T1000 (cell line): Measurements from ENCODE around the gene NR6A1.
"Not testable (repeated sequence)": the region's sequence is repeated elsewhere in the genome, so short reads cannot be mapped to it uniquely, and the experiment has no call there.

Experiments used
- DNase-seq: peaks from one replicate; lab custom pipeline; 2025; ENCODE audit warnings: mixed read lengths; lab: John Stamatoyannopoulos, UW

The NR6A1 gene

DNA sequence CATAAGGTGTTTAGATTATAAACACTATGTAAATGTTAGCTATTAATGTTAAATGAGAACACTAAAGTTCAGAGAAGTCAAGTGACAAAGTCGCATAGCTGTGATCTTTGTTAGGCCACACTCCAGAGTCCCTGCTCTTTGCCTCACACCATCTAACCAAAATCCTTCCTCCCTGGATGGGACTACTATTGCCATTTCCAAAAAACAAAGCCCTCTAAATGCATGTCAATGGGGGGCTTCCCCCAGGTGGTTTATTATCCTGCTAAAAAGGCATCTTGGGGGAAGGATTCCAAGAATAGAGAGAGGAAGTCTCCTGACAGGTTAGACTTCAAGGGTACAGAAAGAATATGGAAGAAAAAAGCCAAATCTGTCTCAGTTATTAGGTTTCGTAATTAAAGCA is 10.4 kb downstream of the NR6A1 start:
- no peak for DNase-seq

DNA sequence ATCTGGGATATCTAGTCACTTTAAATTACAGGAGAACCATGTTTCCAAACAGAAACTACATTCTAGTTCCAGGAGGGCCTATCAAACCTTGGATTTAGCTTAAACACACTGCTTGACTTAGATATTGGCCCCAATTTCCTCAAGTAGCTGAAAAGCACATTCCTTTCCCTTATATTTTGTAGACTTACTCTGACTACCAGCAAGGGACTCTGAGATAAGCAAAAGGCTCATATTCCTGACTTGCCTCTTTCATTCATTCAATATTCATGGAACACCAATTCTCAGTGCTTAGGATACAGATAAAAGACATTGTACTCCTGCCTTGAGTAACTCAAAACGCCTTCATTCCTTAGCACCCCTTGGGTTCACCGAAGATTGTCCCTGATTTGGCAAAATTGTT is 11.8 kb downstream of the NR6A1 start:
- no peak for DNase-seq

DNA sequence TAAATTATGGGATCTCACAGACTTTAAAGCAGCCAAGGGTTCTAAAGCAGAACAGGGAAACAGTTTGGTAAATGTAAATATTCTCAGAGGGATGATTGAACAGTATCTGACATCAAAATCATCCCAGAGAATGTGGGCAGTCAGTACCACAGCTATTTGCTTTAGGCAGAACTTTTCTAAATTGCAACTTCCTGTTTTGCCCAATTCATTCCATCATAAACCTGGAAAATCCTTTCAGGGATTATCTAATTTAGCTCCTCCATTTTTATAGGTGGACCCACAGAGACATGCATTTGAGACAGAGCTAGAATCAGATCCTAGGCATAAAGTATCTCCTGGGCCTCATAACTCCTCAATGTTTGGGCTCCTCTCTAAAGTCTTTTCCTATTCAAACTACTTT is 12.4 kb downstream of the NR6A1 start:
- DNase-seq: no peak

DNA sequence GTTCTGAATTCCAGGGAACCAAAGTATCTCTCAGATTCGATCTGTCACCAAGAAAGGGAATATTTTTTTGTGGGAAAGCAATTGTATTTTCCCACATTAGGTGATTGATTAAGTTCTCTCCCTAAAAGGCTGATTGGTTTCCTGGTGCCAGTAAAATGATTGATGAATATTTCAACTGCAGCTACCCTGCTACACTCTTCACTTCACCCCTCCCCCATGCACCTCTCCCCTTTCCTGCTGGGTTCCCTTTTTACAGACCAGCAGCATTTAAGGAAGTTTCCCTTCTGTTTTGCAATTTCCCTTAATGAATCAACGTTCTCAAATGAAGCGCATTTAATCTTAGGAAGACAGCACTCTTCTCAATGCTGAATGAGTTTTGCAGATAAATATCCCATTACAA is 13.1 kb downstream of the NR6A1 start:
- DNase-seq: no peak

DNA sequence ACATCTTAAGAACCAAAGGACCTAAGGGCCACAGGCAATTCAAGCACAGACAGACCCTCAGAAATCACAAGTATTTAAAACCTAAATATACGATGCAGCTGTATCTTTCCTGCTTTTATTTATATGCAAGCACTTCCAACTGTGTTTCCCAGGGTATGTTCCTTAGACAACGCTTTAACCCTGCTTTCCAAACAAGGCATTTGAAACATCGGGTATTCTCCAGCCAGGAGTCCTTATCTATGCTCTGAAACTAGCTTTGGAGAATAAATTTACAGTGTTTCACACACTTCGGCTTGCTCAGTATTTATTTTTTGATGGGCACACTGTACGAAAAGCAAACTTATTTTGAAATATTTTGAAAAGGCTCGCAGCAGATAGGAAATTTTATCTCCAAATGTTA is 13.5 kb downstream of the NR6A1 start:
- no peak for DNase-seq

DNA sequence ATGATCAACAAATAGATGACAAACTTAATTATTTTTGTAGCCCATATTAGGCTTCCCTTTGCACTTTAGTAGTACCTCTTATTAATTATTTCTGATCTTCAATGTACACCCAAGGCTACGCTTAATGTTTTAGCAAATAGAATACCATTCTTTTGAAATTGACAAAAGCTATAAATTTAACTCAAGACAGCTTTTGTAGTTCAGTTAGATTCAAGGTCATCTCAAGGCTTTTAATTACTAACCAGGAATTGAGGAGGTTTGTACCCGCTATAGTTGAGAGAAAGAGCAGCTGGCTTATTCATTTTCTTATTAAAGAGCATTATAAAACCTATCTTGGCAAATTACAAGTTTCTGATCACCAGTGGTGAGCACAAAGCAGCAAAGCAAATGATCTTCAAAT is 15.1 kb downstream of the NR6A1 start:
- no peak for DNase-seq

DNA sequence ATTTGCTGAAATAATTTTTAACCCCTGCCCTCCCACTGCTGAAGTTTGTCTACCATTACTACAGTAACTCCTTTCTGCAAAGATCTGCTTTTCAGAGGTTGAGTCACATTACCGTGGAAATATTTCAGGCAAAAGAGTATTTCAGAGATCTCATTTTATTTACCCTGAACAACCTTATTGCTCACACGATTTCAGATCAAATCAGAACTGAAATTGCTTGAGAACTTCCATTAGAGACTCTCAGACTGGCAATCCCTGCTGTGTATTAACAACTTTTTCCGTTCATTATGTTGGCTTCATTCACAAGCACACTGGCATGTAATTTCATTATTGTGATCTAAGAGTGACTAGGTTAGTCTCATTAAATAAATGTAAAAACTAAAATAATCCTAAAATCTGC is 16.1 kb downstream of the NR6A1 start:
- DNase-seq: no peak

DNA sequence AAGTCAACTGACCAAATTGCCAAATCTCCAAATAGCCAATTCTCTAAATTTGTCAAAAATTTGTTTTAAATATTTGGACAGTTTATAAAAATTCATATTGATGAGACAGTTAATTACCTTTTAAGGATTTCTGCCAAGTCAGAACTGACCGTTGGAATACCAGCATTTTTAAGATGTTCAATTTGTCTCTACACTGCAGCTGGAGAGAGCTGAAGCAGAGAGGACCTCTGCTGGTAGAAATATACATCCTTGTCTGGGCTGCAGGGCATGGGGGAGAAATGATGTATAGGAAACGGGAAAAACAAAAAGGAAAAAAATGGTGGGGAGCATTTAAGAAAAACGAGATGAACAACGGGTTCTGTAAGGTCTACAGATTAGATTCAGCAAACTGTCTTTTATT is 16.8 kb downstream of the NR6A1 start:
- DNase-seq: no peak

DNA sequence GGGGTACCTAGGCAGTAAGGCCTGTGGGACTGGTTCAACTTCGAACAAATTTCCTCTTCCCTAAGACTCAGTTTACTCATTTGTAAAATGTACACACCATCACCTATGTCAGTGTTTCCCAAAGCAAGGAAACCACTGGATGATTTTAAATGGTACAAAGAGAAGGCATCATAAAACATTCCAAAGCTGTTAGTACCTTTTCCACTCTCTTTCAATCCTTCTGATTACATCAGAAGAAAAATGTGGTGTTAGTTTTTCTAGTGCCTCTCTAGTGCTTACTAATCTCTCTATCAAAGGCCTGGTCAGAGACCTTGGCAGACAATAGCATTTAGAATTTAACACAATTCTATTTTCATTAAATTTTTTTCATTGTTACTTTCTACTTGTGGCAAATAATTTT is 18.1 kb downstream of the NR6A1 start:
- DNase-seq: no peak

DNA sequence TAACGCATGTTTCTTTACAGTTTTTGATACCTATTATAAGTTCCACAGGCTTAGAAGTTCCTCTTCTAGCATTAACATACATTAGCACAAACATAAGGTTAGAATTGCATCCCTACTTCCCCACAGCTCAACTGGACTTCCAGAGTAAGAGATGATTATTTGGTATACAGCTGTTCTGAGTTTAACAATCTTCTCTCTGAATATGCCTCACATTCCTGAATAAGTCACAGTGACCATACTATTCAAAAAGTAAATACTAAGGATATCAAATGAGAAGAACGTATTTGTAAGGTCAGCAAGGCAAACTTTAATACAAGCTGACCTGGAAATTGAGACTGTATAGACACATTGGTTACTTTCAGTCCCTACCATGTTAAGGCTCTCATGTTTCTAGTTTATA is 21.3 kb downstream of the NR6A1 start:
- no peak for DNase-seq

DNA sequence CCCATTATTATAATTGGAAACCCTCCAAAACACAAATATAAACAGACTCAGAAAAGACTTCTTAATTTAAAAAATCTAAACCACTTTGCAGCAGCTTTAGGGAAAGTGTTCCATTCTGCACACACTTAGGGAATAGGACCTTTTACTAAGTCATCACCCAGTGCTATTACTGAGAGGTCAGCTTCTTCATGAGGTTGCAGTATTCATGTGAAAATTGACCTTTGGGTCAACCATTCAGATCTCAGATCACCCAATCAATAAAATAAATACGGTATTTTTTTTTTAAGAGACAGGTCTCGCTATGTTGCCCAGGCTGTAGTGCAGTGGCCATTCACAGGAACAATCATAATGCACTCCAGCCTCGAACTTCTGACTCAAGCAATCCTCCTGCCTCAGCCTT is 21.8 kb downstream of the NR6A1 start:
- no peak for DNase-seq

DNA sequence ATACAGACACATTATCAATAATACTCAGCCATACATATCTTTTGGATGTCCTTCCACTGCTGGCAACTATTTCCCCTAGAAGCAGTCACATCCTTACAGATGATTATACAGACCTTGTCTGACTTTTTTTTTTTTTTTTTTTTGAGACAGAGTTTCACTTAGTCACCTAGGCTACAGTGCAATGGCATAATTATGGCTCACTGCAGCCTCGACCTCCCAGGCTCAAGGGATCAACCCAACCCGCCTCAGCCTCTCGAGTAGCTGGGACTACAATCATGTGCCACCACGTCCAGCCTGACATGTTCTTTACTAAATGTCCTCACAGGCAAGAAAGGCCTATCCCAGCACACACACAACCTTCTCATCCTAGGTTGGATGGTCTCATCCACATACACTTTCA is 24.0 kb downstream of the NR6A1 start:
- DNase-seq: no peak

DNA sequence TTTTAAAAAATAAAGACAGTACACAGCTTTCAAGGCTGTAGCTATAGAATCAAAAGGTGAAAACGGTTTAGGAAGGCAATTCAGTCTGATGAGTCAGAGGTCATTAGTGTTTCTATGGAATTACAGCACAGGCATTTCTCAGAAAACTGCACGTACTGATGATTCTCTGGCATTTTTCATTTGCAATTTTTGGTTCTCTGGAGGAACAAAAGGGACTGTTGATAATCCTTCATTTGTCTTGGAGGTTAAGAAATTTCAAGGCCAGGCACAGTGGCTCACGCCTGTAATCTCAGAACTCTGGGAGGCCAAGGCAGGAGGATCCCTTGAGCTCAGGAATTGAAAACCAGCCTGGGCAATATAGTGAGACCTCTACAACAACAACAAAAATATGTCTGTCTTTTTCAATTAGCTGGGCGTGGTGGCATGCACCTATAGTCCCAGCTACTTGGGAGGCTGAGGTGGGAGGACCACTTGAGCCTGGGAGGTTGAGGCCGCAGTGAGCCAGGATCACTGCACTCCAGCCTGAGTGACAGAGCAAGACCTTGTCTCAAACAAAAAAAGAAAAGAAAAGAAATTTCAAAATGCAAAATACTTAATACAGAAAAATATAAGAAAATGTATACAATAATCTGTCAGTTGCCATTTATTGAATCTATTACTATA is 27.3 kb downstream of the NR6A1 start:
- no peak for DNase-seq

DNA sequence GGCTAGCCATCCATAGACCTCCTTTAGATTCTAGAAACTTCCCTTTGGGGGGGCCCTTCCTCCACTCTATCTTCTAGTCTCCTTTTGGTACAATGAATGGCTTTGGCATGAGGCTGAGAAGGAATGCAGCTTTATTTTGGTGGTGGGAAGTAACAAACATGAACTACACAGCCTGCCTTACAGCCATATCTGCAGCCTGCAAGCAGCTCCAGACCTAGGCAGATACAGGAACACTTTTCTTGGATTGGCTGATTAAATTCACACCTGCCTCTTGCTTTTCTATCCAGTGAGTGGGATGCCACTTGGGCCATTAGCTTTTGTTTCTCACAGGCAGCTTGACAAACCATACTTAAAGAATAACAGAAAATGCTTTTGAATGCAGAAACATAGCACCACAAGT is 28.2 kb downstream of the NR6A1 start:
- DNase-seq: no peak

DNA sequence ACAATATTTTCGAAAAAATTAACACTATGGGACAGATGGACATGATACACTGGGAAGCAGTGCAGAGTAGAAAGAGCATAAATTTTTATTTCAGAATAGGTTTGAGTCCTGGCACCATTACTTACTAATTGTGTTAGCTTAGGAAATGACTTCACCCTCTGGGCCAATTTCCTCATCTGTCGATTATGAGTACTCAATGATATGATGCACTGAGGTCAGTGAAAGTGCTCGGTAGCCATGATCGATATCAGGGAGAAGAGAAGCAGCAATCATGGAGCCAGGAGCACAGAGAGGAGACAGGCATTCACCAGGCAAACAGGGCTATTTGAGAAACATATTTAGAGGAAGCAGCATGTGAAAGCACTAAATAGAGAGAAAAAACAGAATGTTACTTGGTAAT is 29.4 kb downstream of the NR6A1 start:
- no peak for DNase-seq

DNA sequence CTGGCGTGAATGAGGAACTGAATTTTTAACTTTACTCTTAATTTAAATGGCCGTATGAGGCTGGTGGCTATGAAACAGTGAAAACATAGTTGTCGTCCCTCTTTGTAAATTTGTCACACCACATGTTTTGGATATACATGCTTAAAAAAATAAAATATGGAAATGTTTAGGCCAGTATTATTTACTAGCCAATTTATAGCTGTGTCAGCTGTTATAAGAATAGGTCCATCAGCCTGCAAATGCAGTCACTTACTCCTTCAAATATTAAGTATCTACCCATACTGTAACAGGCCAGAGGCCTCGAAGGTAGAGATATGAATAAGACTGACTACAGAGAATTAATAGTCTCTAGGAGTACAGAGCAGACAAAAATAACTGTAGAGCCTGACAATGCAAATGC is 30.0 kb downstream of the NR6A1 start:
- DNase-seq: no peak

DNA sequence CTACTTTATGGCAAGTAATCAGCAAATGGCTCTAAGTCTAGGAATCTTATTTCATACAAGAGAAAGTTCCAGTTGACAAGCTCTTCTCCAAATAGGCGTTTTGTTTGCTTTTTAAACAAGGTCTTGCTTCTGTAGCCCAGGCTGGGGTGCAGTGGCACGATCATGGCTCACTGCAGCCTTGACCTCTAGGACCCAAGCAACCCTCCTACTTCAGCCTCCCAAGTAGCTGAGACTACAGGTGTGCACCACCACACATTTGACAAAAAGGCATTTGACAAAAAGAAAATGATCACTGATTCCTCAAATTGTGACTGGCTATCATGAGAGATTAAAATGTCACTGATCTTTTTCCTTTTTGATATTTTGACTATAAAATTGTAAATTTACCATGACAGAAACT is 31.8 kb downstream of the NR6A1 start:
- no peak for DNase-seq

DNA sequence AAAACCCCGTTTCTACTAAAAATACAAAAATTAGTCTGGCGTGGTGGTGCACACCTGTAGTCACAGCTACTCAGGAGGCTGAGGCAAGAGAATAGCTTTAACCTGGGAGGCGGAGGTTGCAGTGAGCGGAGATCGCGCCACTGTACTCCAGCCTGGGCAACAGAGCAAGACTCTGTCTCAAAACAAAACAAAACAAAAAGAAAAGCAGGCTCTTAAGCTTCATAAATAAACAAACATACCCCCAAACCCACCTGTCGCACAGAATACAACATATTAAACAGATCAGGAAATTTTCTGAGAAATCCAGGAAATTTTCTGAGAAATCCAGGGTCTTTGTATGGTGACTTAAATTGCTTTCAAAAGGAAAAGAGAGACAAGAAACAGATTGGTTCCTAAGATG is 33.0 kb downstream of the NR6A1 start:
- DNase-seq: not testable (repeated sequence)

DNA sequence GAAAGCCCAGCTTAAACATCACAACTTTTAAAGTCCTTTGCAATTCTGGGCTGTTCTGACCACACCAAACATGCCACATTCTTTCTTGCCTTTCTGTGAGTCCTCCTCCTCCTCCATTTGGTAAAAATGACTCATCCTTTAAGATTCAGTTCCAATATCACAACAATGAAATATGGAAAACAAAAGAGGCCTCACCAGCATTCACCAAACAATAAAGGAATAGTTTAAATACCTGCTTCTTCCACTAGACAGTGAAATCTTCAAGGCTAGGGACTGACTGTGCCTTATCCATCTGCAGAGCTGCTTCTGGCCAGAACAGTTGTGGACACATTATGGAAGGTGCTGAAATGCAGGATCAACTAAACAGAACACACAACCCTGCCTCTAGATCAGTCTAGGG is 36.0 kb downstream of the NR6A1 start:
- DNase-seq: no peak

DNA sequence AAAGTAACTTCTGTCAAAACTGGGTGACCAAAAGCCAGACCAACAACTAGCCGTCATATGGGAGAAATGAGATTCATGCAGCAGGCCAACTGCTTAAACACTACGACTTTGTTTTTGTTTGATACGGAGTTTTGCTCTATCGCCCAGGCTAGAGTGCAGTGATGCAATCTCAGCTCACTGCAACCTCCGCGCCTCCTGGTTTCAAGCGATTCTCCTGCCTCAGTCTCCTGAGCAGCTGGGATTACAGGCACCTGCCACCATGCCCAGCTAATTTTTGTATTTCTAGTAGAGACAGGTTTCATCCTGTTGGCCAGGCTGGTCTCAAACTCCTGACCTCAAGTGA is 36.4 kb downstream of the NR6A1 start:
- DNase-seq: not testable (repeated sequence)

DNA sequence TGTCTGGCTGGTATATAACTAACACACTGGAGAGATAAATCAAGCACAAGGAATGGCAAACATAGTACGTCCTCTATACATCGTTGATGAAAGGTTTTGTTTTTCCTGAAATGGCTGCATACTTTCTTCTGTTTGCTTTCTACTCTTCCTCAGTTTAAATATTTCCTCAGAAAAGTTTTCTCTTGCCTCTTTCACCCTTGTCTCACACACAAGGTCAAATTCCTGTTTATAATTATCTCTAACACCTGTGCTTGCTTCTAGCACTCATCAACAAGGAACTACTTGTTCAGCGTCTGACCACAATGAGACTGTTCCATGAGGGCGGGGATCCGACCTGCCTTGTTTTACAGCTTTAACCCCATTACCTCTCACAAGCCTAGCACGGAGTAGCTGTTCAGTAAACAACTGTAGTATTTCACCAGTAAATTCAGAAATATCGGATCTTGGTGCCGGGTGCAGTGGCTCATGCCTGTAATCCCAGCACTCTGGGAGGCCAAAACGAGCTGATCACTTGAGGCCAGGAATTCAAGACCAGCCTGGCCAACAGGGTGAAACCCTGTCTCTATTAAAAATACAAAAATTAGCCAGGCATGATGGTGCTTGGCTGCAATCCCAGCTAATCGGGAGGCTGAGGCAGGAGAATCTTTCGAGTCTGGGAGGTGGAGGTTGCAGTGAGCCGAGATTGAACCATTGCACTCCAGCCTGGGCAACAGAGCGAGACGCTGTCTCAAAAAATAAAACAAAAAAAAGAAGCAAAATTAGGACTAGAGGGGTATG is 37.0 kb downstream of the NR6A1 start:
- no peak for DNase-seq

DNA sequence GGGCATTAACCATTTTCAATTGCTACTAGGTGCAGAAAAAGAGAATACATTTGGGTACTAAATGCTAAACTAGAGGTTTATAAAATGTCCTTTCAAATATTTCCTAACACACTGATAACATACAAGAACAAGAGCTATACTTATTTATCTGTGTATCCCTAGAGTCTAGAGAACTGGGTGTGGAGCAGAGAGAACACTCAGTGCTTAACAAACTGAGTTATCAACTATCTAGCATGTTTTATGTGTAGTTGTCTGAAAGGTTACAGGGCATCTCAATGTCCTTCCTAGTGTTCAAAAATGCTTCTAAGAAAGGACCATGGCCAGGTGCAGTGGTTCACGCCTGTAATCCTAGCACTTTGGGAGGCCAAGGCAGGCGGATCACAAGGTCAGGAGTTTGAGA is 40.3 kb downstream of the NR6A1 start:
- DNase-seq: no peak

DNA sequence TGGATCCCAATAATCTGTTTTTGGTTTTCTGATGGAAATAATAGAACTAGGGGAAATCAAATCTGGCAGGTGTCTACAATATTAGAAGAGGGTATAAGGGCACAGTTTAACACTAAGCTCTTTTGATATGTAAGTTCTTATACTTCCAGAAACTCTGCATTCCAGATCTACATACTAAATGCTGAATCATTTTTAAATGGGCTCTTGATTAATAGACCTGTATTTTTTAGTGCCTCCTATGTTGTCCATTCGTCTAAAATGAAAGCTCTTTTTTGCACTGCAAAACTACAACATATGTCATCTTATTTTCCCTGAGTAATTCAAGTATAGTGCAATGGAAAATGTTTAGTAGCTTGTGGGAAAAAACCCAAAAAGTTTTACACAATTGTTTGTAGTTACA is 44.2 kb downstream of the NR6A1 start:
- DNase-seq: no peak

DNA sequence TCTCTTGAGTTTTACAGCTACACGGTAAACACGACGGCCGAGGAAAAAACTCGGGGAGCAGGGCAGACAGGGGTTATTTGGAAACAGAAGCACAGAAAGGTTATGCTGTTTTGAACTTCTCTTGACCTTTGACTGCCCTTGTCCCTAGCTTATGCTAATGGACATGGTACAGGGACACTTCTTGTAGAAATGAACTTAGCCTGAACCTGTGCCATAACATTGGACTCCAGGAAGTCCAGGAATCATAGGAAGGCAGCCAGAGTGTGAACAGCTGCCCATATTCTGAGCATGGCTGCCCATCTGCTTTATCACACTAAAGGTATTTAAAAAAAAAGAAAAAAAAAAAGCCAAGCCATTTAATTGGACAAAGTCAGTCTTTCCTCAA is 46.1 kb downstream of the NR6A1 start:
- no peak for DNase-seq
